SKM-1 (cell line): ENCODE results near the gene WDR33.
"Not testable (repeated sequence)": the region's sequence is repeated elsewhere in the genome, so short reads cannot be mapped to it uniquely, and the experiment has no call there.

Source experiments
- DNase-seq: peaks from one replicate; lab custom pipeline; 2025; ENCODE audit not compliant: unreplicated experiment; lab: John Stamatoyannopoulos, UW

The WDR33 gene

DNA sequence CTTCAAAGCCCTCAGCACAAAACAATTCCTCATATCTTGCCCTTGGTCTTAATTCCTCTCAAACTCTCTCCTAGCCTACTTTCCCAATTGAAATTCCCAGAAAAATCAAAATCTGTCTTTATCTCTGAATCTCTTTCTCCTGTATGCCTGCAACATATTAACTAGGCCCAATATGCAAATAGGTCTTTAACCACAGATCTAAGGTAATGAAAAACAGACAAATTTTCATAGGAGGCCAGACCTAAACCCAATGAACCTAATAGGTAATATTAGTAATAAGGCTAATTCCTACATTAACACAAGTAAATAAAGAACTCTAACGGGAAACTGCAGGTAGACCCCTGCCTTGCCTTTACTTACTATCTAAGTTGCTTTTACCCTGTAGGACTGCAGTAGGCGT, 41.4 kb downstream of the WDR33 start:
- DNase-seq = no peak

- no peak for DNase-seq
Measured at GRCh38 chr2:127768775-127769479, 42.0 kb downstream of the WDR33 start.

DNA sequence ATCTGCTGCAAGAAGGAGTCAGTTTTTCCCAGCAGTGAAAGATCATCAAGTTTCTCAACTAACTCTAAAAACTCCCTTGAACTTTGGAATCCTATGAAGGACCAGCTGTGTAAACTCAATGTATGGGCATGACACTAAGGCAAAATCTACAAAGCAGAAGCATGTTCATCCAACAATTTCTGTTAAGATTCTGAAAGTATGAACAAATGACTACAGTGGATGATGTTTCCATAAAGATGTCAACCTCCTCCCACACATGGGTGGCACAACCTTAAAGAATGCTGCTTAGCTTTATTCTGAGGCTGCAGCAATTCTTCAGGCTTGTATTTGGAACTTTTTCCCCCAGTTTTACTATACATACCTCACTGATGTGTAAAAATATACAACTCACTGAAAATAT, 47.2 kb downstream of the WDR33 start:
- DNase-seq = no peak

- DNase-seq = no peak
Measured at GRCh38 chr2:127762846-127763245, 48.1 kb downstream of the WDR33 start.

DNA sequence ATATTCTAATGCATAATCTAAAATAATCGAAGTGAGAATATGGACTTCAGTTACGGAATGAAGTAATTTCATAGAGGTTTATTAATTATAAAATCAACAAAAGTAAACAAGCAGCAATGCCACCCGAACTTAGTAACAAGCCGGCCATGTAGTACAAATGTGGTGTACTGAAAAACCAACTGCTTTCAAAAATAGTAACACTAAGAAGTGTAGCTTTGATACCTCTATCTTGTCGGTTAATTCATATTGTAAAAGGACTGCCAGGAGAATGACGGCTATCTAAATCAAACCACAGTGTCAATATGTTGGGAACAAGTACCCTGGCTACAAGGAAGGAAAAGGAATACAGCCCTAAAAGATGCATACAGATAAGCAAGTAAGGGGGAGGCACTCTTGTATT, 48.5 kb downstream of the WDR33 start:
- no peak for DNase-seq

DNA sequence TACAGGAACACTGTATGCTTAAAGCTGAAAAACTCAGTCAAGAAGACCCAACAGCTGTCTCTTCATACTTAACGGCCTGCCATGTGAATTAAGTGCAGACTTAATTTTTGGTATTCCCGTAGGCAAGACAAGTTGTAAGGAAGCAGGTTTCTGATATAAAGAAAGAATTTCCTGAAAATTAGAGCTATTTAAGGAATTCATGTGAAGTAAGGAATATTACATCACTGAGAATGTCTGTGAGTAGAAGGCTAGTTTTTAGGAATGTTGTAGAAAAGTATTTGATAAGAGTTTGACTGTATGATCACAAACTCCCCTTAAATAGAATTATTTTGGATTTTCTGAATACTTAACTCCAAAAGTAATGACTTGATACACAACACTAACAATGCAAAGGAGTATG, 51.0 kb downstream of the WDR33 start:
- no peak for DNase-seq

GRCh38 chr2:127754186-127754585, 56.8 kb downstream of the WDR33 start:
- DNase-seq = no peak

GRCh38 chr2:127753374-127753773, 57.6 kb downstream of the WDR33 start:
- DNase-seq = no peak

GRCh38 chr2:127749537-127749936, 61.4 kb downstream of the WDR33 start:
- not testable (repeated sequence) for DNase-seq

DNA sequence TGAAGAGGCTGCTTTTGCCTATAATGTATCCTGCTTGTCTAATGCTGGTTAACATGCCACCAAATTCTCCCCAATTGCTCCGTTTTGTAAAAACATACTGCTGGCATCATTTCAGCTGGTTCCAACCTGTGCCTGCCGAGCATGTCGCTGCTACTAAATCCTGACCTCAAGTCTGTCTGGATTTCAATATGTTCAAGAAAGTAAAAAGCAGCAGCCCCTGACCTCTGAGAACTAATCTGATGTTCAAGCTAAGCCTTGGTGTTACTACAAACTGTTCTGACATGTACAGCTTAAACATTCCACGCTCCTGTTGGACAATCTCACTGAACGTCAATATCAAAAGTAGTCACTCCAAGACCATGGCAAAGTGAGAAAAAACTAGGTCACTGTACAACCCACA, 63.4 kb downstream of the WDR33 start:
- no peak for DNase-seq

DNA sequence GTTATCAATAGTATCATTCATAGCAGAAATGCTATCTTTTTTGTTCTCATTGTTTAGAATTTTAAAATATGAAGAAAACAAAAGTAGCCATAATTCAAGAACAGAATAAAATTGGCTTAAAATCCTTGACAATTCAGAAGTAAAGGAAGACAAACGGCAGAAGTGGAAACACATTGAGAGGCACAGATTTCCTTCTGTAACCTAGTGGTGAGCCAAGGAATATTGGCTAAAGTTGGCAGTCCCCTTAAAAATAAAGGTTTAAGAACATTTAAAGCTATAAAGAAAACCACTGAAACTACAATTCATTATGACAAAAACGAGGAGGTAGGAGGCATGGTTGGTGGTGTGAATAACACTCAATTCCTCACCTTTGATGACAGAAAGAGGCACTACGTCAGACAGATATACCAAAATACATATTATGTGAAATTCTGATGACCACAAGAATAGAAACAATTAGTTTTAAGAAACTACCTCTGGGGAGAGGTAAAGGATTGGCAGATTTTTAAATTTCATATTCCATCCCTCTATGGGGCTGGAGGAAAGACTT, 67.4 kb downstream of the WDR33 start:
- DNase-seq = no peak

DNA sequence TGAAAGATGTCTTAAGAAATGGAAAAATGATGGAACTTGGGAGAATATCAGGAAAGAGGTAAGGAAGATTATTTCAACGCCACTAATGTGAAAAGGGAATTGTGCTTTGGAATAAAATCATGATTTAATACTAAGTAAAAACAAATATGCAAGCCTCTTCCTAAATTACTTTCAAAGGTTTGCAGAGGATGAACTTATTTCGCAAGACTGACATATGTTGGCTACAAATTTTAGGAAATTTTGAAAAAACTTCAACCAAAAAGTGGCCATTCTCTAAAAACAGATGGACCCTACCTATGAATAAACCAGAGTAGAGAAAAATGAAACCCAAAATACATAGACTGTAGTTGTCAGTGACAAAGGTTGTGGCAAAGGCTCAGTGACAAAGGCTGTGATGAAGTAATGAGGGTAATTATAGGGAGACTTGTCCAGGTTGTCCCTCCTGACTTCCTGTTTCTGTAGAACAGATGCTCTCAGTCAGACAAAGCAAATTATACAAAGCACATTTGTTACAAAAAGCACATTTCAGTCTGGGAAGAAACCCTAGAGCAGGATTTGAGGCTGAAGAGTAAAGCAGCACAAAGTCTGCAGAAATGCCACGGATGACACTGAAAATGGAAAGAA, 70.2 kb downstream of the WDR33 start:
- no peak for DNase-seq

GRCh38 chr2:127739800-127740199, 71.2 kb downstream of the WDR33 start:
- DNase-seq = no peak

DNA sequence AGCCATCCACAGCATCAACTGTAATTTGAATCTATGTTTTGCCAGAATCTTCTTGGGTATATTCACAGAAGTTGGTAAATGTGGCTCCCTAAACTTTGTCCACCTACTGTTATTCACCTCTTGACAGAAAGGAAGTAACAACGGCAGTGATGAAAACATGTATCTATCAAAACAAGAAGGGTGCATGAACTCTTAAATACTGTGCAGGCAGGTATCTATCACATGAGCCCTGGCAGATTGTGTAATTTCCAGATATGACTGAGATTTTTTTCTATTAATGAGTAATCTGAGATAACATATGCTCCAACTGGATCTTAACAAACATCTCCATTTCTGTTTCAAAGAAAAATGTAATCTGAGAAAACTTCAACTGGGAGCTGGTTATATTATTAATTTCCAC, 73.1 kb downstream of the WDR33 start:
- no peak for DNase-seq

- DNase-seq = no peak
Measured at GRCh38 chr2:127735537-127736399, 75.2 kb downstream of the WDR33 start.

DNA sequence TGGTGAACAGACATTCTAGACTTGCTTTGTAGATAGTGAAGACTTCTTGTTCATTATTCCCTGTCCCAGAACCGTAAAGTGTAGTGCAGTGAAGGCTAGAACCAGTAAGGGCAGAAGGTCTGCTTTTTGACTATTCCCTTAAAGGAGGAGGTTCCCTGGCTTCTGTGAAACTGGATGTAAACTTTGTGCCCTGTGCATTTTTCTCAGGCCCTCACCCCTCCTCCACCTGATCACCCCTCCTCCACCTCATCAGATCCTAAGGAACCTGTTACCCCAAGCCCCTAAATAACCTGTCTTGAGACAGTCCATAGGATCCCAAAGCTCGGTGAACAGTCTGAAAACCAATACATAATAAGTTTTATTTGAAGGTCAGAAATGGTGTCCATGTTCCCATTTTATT, 75.9 kb downstream of the WDR33 start:
- DNase-seq = no peak

- DNase-seq = no peak
Measured at GRCh38 chr2:127733816-127734537, 77.0 kb downstream of the WDR33 start.

- DNase-seq = no peak
Measured at GRCh38 chr2:127733113-127733815, 77.7 kb downstream of the WDR33 start.

- DNase-seq = no peak
Measured at GRCh38 chr2:127726158-127726880, 84.7 kb downstream of the WDR33 start.

- no peak for DNase-seq
Measured at GRCh38 chr2:127722807-127723206, 88.2 kb downstream of the WDR33 start.
